Measurements from ENCODE around the gene TOP1.

GRCh38 chr20:41167118-41167470, 138.5 kb downstream of the TOP1 start:
- TF ChIP-seq EP300 (IDR thresholded peaks at IDR 0.05), result no peak
- TF ChIP-seq, protein P1, sequence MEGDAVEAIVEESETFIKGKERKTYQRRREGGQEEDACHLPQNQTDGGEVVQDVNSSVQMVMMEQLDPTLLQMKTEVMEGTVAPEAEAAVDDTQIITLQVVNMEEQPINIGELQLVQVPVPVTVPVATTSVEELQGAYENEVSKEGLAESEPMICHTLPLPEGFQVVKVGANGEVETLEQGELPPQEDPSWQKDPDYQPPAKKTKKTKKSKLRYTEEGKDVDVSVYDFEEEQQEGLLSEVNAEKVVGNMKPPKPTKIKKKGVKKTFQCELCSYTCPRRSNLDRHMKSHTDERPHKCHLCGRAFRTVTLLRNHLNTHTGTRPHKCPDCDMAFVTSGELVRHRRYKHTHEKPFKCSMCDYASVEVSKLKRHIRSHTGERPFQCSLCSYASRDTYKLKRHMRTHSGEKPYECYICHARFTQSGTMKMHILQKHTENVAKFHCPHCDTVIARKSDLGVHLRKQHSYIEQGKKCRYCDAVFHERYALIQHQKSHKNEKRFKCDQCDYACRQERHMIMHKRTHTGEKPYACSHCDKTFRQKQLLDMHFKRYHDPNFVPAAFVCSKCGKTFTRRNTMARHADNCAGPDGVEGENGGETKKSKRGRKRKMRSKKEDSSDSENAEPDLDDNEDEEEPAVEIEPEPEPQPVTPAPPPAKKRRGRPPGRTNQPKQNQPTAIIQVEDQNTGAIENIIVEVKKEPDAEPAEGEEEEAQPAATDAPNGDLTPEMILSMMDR (IDR thresholded peaks at IDR 0.05), result no peak
